Tibial nerve (tissue), 3 donors: ENCODE results near the gene RPL38.

Experiments
- POLR2A ChIP-seq, 2 donors: fragments of 450-650 bp; IDR thresholded peaks; one replicate each; pipeline ENCODE4 v1.6.1; 2017; ENCODE audit warnings: antibody characterized with exemption in 2 of 2, mild to moderate bottlenecking in 2 of 2, moderate library complexity in 2 of 2
- TF ChIP-seq, protein P1 (sequence below), 5 experiments: fragments of 200-600 bp in 3 of 5; fragments of 450-650 bp in 2 of 5; sonication (generic) in 3 of 5; IDR thresholded peaks; one replicate each; pipeline ENCODE4 v1.5.1; 2016 to 2019; ENCODE audit warnings: antibody characterized with exemption in 5 of 5, mild to moderate bottlenecking in 3 of 5, moderate library complexity in 2 of 5

DNA sequence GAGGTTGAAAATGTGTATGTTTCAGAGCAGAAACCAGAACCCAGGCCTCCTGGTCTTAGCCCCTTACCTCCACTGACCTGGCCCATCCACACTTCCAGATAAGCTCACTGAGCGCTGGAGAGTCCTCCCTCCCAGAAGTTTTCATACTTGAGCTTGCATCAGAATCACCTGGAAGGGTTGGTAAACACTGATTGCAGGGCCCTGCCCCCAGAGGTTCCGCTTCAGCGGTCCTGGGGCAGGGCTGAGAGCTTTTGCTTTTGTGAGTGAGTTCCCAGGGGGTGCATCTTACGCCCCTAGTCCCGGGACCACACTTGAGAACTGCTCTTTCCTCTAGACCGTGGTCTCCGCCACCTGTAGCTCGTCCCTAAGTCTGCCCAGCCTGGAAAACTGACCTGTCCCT, 30.5 kb downstream of the RPL38 start:
- TF ChIP-seq, protein P1, sequence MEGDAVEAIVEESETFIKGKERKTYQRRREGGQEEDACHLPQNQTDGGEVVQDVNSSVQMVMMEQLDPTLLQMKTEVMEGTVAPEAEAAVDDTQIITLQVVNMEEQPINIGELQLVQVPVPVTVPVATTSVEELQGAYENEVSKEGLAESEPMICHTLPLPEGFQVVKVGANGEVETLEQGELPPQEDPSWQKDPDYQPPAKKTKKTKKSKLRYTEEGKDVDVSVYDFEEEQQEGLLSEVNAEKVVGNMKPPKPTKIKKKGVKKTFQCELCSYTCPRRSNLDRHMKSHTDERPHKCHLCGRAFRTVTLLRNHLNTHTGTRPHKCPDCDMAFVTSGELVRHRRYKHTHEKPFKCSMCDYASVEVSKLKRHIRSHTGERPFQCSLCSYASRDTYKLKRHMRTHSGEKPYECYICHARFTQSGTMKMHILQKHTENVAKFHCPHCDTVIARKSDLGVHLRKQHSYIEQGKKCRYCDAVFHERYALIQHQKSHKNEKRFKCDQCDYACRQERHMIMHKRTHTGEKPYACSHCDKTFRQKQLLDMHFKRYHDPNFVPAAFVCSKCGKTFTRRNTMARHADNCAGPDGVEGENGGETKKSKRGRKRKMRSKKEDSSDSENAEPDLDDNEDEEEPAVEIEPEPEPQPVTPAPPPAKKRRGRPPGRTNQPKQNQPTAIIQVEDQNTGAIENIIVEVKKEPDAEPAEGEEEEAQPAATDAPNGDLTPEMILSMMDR (IDR thresholded peaks at IDR 0.05) = no peak
- TF ChIP-seq POLR2A (IDR thresholded peaks at IDR 0.05) = no peak
